Activated T-helper 1 cell treated with anti-CD3 and anti-CD28 coated beads, Interleukin-12 subunit alpha, Interleukin-12 subunit beta, Interleukin-2, Interleukin-4 antibody, amounts not matched to agents 30 ng/mL and 10 ng/mL and 1 ng/mL, durations not matched to agents 14 hours and 24 hours and 36 hours (primary cell): ENCODE measurements around the gene PRKCZ. TPM values are rescaled to one million over a fixed set of nuclear protein-coding genes. Genes with fewer than 3 reads are reported as not detected.

Source experiments
- DNase-seq: peaks from one replicate; pipeline ENCODE4 v3.0.0; 2021; ENCODE audit warnings: low spot score
- H3K27ac Mint-ChIP-seq: one replicate; pipeline ENCODE4 v1.8.0; 2021; ENCODE audit warnings: mild to moderate bottlenecking, mixed read lengths
- H3K27me3 Mint-ChIP-seq: one replicate; pipeline ENCODE4 v1.8.0; 2022; ENCODE audit warnings: mild to moderate bottlenecking, moderate library complexity, mixed read lengths; ENCODE audit not compliant: insufficient read depth
- H3K36me3 Mint-ChIP-seq: one replicate; pipeline ENCODE4 v1.8.0; 2021; ENCODE audit warnings: low read depth, mixed read lengths
- H3K4me1 Mint-ChIP-seq: one replicate; pipeline ENCODE4 v1.8.0; 2021; ENCODE audit warnings: low read depth, mixed read lengths
- H3K4me3 Mint-ChIP-seq: one replicate; pipeline ENCODE4 v1.8.0; 2021; ENCODE audit warnings: mild to moderate bottlenecking, moderate library complexity, mixed read lengths
- H3K9me3 Mint-ChIP-seq: one replicate; pipeline ENCODE4 v1.8.0; 2021; ENCODE audit warnings: mixed read lengths
- intact Hi-C: fragments of 100-400 bp; cut with micrococcal nuclease; formaldehyde crosslinking; loops from one replicate; pipeline ENCODE4 v1.15.1; 2024
- total RNA-seq: library from RNA; stranded (reverse); gene quantifications from 2 replicates; pipeline ENCODE4 v1.2.3, GENCODE V29; 2022

Gene PRKCZ
- total RNA-seq, 1 donor from 2014 or later: 4.1 TPM

GRCh38 chr1:2227346-2228156, 177.3 kb downstream of the PRKCZ start:
- Mint-ChIP-seq H3K36me3 (peaks cover 17% of the 10 kb centered on the region), H3K4me1 (peaks cover 26% of the 10 kb centered on the region), H3K27me3 (peaks cover 13% of the 10 kb centered on the region), H3K27ac (peak overlapping the region; percentile 80), H3K4me3 (peak overlapping the region; percentile 73), H3K9me3 (no peaks in the 10 kb centered on the region)
- intact Hi-C loops: loop anchor here (1.0 to 2.0 kb wide), 4 partner anchors 15 to 308 kb away; partner anchors contain the start of genes FAAP20 and TMEM52
- DNase-seq: peak; percentile 96

DNA sequence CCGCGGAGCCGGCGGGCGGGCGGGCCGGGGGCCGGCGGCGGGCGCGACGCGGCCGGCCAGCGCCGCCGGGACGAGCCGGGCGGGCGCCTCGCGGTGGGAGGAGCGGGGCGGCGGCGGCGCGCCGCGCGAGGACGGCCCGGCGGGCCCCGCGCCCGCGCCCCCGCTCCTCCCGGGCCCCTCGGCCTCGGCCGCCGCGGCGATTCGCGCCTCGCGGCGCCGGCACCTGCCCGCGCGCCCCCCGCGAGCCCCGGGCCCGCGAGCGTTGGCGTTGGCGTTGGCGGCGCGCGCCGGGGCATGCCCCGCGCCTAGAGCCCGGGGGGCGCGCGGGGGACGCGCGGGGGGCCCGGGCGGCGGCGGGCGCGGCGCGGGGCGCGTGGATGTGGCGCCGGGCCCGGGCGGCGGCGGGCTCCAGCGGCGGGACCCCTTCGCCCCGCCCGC, 178.0 kb downstream of the PRKCZ start, which contains the start of gene SKI:
Gene SKI, plus strand, starts transcription at position 163 of the 438 bp plus-strand sequence. CDS start 448 bp downstream, outside the sequence.
- Mint-ChIP-seq H3K4me3 (peak within 1 kb of the TSS; percentile 93), H3K27ac (peak within 1 kb of the TSS; percentile 93), H3K36me3 (peaks cover 20% of the 10 kb centered on the region), H3K4me1 (peaks cover 33% of the 10 kb centered on the region), H3K9me3 (no peaks in the 10 kb centered on the region), H3K27me3 (peaks cover 8% of the 10 kb centered on the region)
- no peak for DNase-seq
- intact Hi-C loops: no loop called here

DNA sequence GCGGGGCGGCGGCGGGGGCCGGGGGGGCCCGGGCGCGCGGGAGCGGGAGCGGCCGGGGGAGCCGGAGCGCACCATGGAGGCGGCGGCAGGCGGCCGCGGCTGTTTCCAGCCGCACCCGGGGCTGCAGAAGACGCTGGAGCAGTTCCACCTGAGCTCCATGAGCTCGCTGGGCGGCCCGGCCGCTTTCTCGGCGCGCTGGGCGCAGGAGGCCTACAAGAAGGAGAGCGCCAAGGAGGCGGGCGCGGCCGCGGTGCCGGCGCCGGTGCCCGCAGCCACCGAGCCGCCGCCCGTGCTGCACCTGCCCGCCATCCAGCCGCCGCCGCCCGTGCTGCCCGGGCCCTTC, 178.5 kb downstream of the PRKCZ start:
- Mint-ChIP-seq H3K36me3 (peaks cover 20% of the 10 kb centered on the region), H3K9me3 (no peaks in the 10 kb centered on the region), H3K4me1 (peaks cover 38% of the 10 kb centered on the region), H3K4me3 (peak overlapping the region; percentile 93), H3K27ac (peak overlapping the region; percentile 93), H3K27me3 (peaks cover 8% of the 10 kb centered on the region)
- DNase-seq: no peak
- intact Hi-C loops: no loop called here

DNA sequence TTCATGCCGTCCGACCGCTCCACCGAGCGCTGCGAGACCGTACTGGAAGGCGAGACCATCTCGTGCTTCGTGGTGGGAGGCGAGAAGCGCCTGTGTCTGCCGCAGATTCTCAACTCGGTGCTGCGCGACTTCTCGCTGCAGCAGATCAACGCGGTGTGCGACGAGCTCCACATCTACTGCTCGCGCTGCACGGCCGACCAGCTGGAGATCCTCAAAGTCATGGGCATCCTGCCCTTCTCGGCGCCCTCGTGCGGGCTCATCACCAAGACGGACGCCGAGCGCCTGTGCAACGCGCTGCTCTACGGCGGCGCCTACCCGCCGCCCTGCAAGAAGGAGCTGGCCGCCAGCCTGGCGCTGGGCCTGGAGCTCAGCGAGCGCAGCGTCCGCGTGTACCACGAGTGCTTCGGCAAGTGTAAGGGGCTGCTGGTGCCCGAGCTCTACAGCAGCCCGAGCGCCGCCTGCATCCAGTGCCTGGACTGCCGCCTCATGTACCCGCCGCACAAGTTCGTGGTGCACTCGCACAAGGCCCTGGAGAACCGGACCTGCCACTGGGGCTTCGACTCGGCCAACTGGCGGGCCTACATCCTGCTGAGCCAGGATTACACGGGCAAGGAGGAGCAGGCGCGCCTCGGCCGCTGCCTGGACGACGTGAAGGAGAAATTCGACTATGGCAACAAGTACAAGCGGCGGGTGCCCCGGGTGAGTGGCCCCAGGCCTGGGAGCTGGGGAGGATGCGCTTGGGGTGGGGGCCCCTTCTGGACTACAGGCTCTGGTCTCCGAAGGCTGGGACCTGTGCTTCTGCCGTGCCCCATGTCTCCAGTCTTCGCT, 179.0 kb downstream of the PRKCZ start:
- H3K27ac Mint-ChIP-seq: peak overlapping the region; percentile 93
- peak overlapping the region; percentile 93 for H3K4me3 Mint-ChIP-seq
- H3K36me3 Mint-ChIP-seq: peaks cover 20% of the 10 kb centered on the region
- DNase-seq: peak; percentile 49
- peaks cover 7% of the 10 kb centered on the region for H3K27me3 Mint-ChIP-seq
- H3K9me3 Mint-ChIP-seq: no peaks in the 10 kb centered on the region
- H3K4me1 Mint-ChIP-seq: peaks cover 41% of the 10 kb centered on the region
- intact Hi-C loops: no loop called here

GRCh38 chr1:2229911-2230731, 179.9 kb downstream of the PRKCZ start:
- Mint-ChIP-seq H3K27me3 (peaks cover 4% of the 10 kb centered on the region), H3K9me3 (no peaks in the 10 kb centered on the region), H3K4me1 (peaks cover 44% of the 10 kb centered on the region), H3K27ac (peak overlapping the region; percentile 93), H3K36me3 (peaks cover 20% of the 10 kb centered on the region), H3K4me3 (peak overlapping the region; percentile 93)
- no peak for DNase-seq
- intact Hi-C loops: loop anchor here (10.0 kb wide), 1 partner anchor 295 kb away; the partner anchor contains the start of gene PANK4

DNA sequence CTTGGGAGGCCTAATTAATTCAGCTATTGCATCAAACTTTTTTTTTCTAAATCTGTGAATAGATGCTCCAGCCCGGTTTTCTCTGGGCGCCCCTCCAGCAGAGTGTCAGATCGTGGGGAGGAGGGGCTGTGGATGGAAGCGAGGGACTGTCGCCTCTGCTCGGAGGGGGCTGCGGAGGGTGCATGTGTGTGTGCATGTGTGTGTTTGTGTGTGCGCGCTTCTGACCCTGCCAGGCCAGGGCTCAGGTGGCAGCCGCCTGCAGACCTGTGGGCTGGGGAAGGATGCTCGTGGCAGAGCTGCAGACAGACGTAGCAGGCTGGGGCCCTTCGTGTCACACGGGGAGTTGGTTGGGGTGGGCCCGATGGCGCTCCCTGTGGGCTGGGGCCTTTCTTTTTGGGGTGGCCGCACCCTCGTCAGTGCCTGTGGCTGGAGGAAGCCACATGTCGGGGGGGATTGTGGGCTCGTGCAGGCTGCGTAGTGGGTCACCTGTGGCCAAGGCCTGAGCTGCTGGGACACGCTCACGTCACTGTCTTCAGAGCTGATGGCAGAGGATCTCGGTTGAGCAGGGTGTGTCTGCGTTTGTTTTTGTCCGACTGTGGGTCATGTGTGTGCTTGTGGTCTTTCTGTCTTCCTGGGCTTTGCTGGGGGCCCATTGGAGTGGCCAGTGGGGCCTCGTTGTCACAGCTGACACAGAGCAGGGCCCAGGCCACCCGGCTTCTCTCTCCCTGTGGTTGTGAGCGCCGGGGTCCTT, 180.7 kb downstream of the PRKCZ start:
- intact Hi-C loops: loop anchor here (10.0 kb wide), 1 partner anchor 294 kb away; the partner anchor contains the start of gene PANK4
- peaks cover 23% of the 10 kb centered on the region for H3K36me3 Mint-ChIP-seq

DNA sequence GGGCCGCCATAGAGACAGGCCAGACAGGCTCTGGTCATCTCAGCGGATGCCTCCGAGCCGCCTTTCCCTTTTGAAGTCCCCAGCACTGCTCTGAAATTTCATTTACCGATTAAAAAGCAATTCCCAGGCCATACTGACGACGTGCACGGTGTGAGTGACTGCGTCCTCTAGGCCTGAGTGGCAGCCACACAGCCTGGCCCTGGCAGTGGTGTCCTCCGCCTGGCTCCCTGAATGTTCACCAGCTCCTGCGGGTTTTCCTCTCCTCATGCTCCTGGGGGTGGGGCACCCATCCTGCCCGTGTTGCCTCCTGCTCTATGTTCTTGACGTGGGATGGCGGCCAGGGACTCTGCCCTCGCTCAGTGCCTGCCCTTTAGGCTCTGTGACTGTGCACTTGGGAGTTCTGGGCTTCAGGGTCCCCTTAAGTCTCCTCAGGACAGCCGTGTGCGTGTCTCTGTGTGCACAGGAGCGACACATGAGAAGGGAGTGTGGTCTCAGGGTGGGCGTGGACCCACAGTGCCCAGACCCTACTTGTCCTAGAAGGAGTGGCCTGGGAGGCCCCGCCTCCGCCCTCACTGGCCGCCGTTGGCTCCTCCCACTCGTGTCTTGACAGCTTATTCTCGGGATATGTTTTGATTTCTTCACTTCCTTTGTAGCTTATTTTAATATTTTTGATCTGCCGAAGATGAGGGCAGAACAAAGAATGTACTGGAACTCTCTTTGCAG, 181.5 kb downstream of the PRKCZ start:
- peaks cover 57% of the 10 kb centered on the region for H3K4me1 Mint-ChIP-seq
- peak overlapping the region; percentile 89 for H3K27ac Mint-ChIP-seq
- no peaks in the 10 kb centered on the region for H3K9me3 Mint-ChIP-seq
- H3K4me3 Mint-ChIP-seq: peak overlapping the region; percentile 93
- peaks cover 24% of the 10 kb centered on the region for H3K36me3 Mint-ChIP-seq
- intact Hi-C loops: loop anchor here (1.0 to 10.0 kb wide), 2 partner anchors 32 to 293 kb away; partner anchors contain the start of gene PANK4
- peak; percentile 70 for DNase-seq
- no peaks in the 10 kb centered on the region for H3K27me3 Mint-ChIP-seq

More for the DNA sequence above, 180.7 kb downstream of the PRKCZ start:
- Mint-ChIP-seq H3K4me1 (peaks cover 51% of the 10 kb centered on the region), H3K27ac (peak overlapping the region; percentile 89), H3K27me3 (peaks cover 4% of the 10 kb centered on the region), H3K9me3 (no peaks in the 10 kb centered on the region), H3K4me3 (peak overlapping the region; percentile 93)
- DNase-seq: no peak

DNA sequence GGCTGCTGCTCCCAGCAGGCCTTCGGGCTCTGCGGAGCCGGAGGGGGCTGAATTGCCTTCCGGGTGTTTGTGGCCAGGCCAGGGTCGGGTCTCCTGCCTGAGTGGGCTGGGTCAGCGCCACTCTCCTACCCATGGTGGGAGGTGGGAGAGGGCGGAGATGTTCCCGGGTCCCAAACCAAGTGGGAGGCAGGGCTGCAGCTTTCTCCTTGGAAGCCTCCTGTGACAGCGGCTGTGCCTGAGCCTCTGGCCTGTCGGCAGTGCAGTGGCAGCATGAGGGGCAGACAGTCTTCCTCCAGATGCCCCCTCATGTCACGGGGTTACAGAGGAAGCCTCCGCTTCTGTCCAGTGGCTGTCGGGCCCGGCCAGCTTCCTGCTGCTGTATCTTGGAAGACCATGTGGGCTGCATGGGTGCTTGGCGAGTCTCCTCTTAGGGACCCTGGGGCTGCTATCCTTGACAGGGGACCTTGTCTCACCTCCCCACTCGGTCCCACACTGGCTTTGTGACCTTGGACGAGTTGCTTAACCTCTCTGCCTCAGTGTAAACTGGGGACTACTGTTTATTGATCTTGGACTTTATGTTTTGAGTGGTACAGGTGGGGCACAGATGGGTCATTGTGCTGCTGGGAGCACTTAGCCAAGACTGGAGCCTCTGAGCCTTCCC, 182.2 kb downstream of the PRKCZ start:
- H3K4me1 Mint-ChIP-seq: peaks cover 64% of the 10 kb centered on the region
- H3K4me3 Mint-ChIP-seq: peak overlapping the region; percentile 93
- peaks cover 24% of the 10 kb centered on the region for H3K36me3 Mint-ChIP-seq
- intact Hi-C loops: loop anchor here (1.0 to 10.0 kb wide), 2 partner anchors 33 to 292 kb away; partner anchors contain the start of gene PANK4
- no peak for DNase-seq
- H3K9me3 Mint-ChIP-seq: no peaks in the 10 kb centered on the region
- no peaks in the 10 kb centered on the region for H3K27me3 Mint-ChIP-seq
- H3K27ac Mint-ChIP-seq: peak overlapping the region; percentile 89

DNA sequence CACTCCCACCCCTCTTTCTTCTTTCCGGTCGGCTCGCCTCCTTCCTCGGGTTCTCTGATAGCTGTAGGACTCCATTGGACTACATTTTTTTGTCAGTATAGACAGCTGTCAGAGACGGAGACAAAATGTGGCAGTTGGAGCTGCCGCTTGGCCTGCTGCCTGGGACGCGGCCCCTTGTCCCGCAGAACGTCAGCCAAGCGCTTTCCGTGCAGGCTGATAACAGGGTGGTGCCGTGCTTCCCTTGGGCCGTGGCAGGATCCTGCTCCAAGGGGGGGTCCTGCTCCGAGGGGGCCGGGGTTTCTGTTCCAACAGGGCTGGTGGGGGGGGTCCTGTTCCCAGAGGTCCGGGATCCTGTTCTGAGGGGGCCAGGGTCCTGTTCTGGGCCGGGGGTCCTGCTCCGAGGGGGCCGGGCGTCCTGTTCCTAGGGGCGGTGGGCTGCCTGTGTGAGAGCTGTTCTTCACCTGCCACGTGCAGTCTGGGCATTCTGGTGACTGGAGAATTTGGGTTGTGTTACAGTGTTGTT, 182.8 kb downstream of the PRKCZ start:
- intact Hi-C loops: loop anchor here (1.0 to 10.0 kb wide), 2 partner anchors 34 to 292 kb away; partner anchors contain the start of gene PANK4
- peaks cover 24% of the 10 kb centered on the region for H3K36me3 Mint-ChIP-seq
- H3K9me3 Mint-ChIP-seq: no peaks in the 10 kb centered on the region
- DNase-seq: no peak
- peaks cover 67% of the 10 kb centered on the region for H3K4me1 Mint-ChIP-seq
- H3K27ac Mint-ChIP-seq: peak overlapping the region; percentile 60
- H3K4me3 Mint-ChIP-seq: peak overlapping the region; percentile 93
- no peaks in the 10 kb centered on the region for H3K27me3 Mint-ChIP-seq

- Mint-ChIP-seq H3K36me3 (peaks cover 24% of the 10 kb centered on the region), H3K27me3 (no peaks in the 10 kb centered on the region), H3K4me3 (peak overlapping the region; percentile 93), H3K4me1 (peaks cover 67% of the 10 kb centered on the region), H3K9me3 (no peaks in the 10 kb centered on the region), H3K27ac (peak overlapping the region; percentile 63)
- intact Hi-C loops: loop anchor here (10.0 kb wide), 1 partner anchor 291 kb away; the partner anchor contains the start of gene PANK4
- no peak for DNase-seq
Measured at GRCh38 chr1:2233468-2233867, 183.3 kb downstream of the PRKCZ start.
